Esophagus squamous epithelium (tissue), 5 donors: ENCODE data around the gene SFXN1. TPM values are rescaled to one million over a fixed set of nuclear protein-coding genes. Genes with fewer than 3 reads are reported as not detected.

ENCODE experiments used
- DNase-seq: peaks from one replicate; lab custom pipeline; 2025; lab: John Stamatoyannopoulos, UW
- H3K27ac ChIP-seq, 4 donors: fragments of 200-600 bp; sonication (generic); one replicate each; pipeline ENCODE4 v1.5.1; 2016 to 2019; ENCODE audit warnings: mild to moderate bottlenecking in 1 of 4
- H3K27me3 ChIP-seq, 4 donors: fragments of 200-600 bp; sonication (generic); 1 replicate in 3 of 4; 2 replicates in 1 of 4; pipeline versions ENCODE4 v1.5.1 to v1.6.0; 2017 to 2021; ENCODE audit warnings: antibody characterized with exemption in 1 of 4
- H3K36me3 ChIP-seq, 3 donors: fragments of 200-600 bp; sonication (generic); one replicate each; pipeline ENCODE4 v1.5.1; 2016 to 2019
- H3K4me1 ChIP-seq, 3 donors: fragments of 200-600 bp; sonication (generic); one replicate each; pipeline ENCODE4 v1.5.1; 2017 to 2019
- H3K4me3 ChIP-seq, 4 donors: fragments of 200-600 bp; sonication (generic); 1 replicate in 3 of 4; 2 replicates in 1 of 4; pipeline ENCODE4 v1.5.1; 2016 to 2019; ENCODE audit warnings: mild to moderate bottlenecking in 2 of 4, moderate library complexity in 1 of 4
- H3K9me3 ChIP-seq, 3 donors: fragments of 200-600 bp; sonication (generic); one replicate each; pipeline ENCODE4 v1.5.1; 2016 to 2019
- CTCF ChIP-seq, 6 experiments: fragments of 450-650 bp in 4 of 6; fragments of 200-600 bp in 2 of 6; sonication (generic) in 2 of 6; IDR thresholded peaks; one replicate each; pipeline ENCODE4 v1.5.1; 2016 to 2019; ENCODE audit warnings: antibody characterized with exemption in 6 of 6, mild to moderate bottlenecking in 4 of 6, moderate library complexity in 4 of 6
- POLR2A ChIP-seq, 4 donors: fragments of 450-650 bp; IDR thresholded peaks; one replicate each; pipeline ENCODE4 v1.6.1; 2017; ENCODE audit warnings: antibody characterized with exemption in 4 of 4, mild to moderate bottlenecking in 4 of 4, moderate library complexity in 3 of 4
- WGBS, 2 donors: methylation state at CpG; one replicate each; pipeline ENCODE4 v1.1.5; 2018; 5-methylcytosine and 5-hydroxymethylcytosine counted together
- intact Hi-C: fragments of 100-400 bp; cut with DNase I; formaldehyde crosslinking; loops from one replicate; pipeline ENCODE4 v1.15.0; 2022
- total RNA-seq, 4 donors: library from RNA; depleted of rRNA; stranded (reverse); fragments of >200 nt; gene quantifications; one replicate each; pipeline ENCODE4 v1.1.0, GENCODE V29; 2016
- donor health status: DM: yes; HTN: yes; CAD: no.

The SFXN1 gene
- total RNA-seq, 4 donors from 2014 or later = 39.6 to 81.7 (median 51.9) TPM

- WGBS, 2 donors = 85 to 97% methylated on average over 2 to 4 of the region's 4 CpGs
- no peak for DNase-seq
- H3K9me3 ChIP-seq = no peaks in the 10 kb centered on the region
- no peak overlapping the region for H3K27ac ChIP-seq
- H3K4me1 ChIP-seq = peaks cover 0 to 21% (median 10%) of the 10 kb centered on the region in 3 donors
- no peaks in the 10 kb centered on the region for H3K27me3 ChIP-seq
- TF ChIP-seq POLR2A (IDR thresholded peaks at IDR 0.05) (no peak), CTCF (IDR thresholded peaks at IDR 0.05) (no peak)
- no peak overlapping the region for H3K4me3 ChIP-seq
- intact Hi-C loops = no loop called here
- peaks cover 0 to 73% (median 9%) of the 10 kb centered on the region in 3 donors for H3K36me3 ChIP-seq
Observed at GRCh38 chr5:175484829-175485228, 6.5 kb downstream of the SFXN1 start.

GRCh38 chr5:175485631-175486030 lies 7.3 kb downstream of the SFXN1 start:
- 68 to 82% methylated on average over 6 of the region's 6 CpGs for WGBS, 2 donors
- Histone ChIP-seq H3K36me3 (peaks cover 0 to 73% (median 9%) of the 10 kb centered on the region in 3 donors), H3K4me1 (peaks cover 0 to 16% (median 2%) of the 10 kb centered on the region in 3 donors), H3K9me3 (no peaks in the 10 kb centered on the region), H3K27ac (no peak overlapping the region), H3K27me3 (no peaks in the 10 kb centered on the region), H3K4me3 (no peak overlapping the region)
- intact Hi-C loops = no loop called here
- TF ChIP-seq POLR2A (IDR thresholded peaks at IDR 0.05) (no peak), CTCF (IDR thresholded peaks at IDR 0.05) (no peak)
- no peak for DNase-seq

GRCh38 chr5:175487514-175488222 lies 9.3 kb downstream of the SFXN1 start:
- 86 to 94% methylated on average over 11 of the region's 11 CpGs for WGBS, 2 donors
- peaks cover 0 to 5% (median 0%) of the 10 kb centered on the region in 3 donors for H3K4me1 ChIP-seq
- no peak overlapping the region for H3K4me3 ChIP-seq
- intact Hi-C loops = no loop called here
- H3K27ac ChIP-seq = no peak overlapping the region
- no peaks in the 10 kb centered on the region for H3K9me3 ChIP-seq
- TF ChIP-seq POLR2A (IDR thresholded peaks at IDR 0.05) (no peak), CTCF (IDR thresholded peaks at IDR 0.05) (no peak)
- no peak for DNase-seq
- H3K36me3 ChIP-seq = peaks cover 0 to 80% (median 12%) of the 10 kb centered on the region in 3 donors
- no peaks in the 10 kb centered on the region for H3K27me3 ChIP-seq

- TF ChIP-seq POLR2A (IDR thresholded peaks at IDR 0.05) (no peak), CTCF (IDR thresholded peaks at IDR 0.05) (no peak)
- intact Hi-C loops = no loop called here
Observed at GRCh38 chr5:175489693-175490443, 11.5 kb downstream of the SFXN1 start.

GRCh38 chr5:175491223-175491622 lies 12.9 kb downstream of the SFXN1 start:
- no peak overlapping the region for H3K27ac ChIP-seq
- H3K9me3 ChIP-seq = no peaks in the 10 kb centered on the region
- intact Hi-C loops = no loop called here
- WGBS, 2 donors = 66 to 86% methylated on average over 5 to 6 of the region's 6 CpGs
- no peak for TF ChIP-seq CTCF (IDR thresholded peaks at IDR 0.05)
- TF ChIP-seq POLR2A (IDR thresholded peaks at IDR 0.05) = no peak
- peaks cover 0 to 23% (median 0%) of the 10 kb centered on the region in 3 donors for H3K4me1 ChIP-seq
- no peaks in the 10 kb centered on the region for H3K27me3 ChIP-seq
- peaks cover 0 to 84% (median 10%) of the 10 kb centered on the region in 3 donors for H3K36me3 ChIP-seq
- H3K4me3 ChIP-seq = no peak overlapping the region
- no peak for DNase-seq

More at GRCh38 chr5:175489693-175490443, 11.5 kb downstream of the SFXN1 start:
- H3K4me1 ChIP-seq = peaks cover 0 to 19% (median 0%) of the 10 kb centered on the region in 3 donors
- 68 to 76% methylated on average over 6 of the region's 6 CpGs for WGBS, 2 donors
- H3K27ac ChIP-seq = no peak overlapping the region
- DNase-seq = no peak
- peaks cover 0 to 85% (median 10%) of the 10 kb centered on the region in 3 donors for H3K36me3 ChIP-seq
- H3K27me3 ChIP-seq = no peaks in the 10 kb centered on the region
- H3K9me3 ChIP-seq = no peaks in the 10 kb centered on the region
- H3K4me3 ChIP-seq = no peak overlapping the region
